ENCODE measurements around the gene TEX54.
A peak's percentile ranks its signal among the peaks of the same experiment; 100 is the strongest.
"Not testable (repeated sequence)": the region's sequence is repeated elsewhere in the genome, so short reads cannot be mapped to it uniquely, and the experiment has no call there.

Gene TEX54

DNA sequence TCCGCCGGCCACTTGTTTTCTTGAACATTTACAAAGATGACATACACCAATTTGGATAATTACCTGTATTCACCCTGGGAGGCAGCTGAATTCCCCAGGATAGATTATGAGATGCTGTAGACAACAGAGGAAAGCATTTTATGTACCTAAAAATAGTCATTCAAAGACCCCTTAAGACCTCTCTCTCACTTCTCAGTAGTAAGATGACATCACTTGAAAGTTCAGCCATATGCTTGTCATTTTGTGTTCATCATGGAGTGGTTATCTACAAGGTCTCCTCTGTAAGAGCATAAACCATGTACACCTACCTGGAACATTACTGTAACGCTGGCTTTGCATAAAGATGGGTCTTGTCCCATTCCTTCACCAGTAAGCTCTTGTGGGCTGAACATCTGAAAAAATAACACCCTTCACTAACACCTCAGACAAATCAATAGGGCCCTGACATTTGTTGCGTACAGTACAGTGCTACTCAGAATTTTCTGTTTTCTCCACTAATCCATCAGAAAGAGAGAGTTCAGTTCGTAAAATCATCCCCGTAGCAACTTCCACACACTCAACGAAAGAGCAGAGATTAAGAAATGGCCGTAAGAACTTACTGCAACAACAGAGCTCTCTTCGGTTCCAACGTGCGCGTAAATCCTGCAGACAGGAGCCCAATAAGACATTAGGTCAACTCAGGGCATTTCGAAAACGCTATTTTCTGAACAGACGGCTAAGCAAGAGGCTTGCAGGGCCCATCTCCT lies 22.4 kb upstream of the TEX54 start:
- no peak for DNase-seq

- no peak for DNase-seq
These were observed 21.6 kb upstream of the TEX54 start for GRCh38 chr11:62854013-62854824.

DNA sequence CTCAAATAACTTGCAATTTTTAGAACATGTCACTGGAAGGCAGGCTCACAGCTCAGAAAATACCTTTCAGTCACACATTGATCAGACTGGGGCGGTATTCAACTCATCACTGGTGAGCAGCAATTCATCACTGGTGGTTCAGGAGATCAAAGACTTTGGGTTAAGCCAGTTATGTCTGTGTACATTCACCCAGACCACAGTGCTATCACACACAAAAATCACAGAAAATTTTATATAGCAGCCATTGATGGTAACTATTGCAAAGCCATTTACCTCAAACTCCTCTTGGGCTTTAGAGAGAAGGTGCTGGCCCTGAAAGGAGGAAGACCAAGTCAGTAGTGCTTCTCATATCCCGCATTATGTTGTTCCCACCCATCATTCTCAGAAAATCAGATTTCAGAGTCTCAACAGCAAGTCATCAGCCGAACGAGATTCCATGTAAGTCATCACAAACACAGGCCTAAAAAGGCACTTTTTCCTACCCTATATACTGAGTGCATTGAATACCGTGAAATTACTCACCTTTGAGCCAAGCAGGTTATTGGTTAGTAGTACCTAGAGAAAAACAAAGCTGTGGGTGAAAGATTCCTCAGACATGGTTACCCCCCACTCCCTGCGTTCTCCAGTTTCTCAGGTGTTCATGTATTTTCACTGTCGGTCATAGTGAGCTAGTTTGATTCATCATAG lies 20.8 kb upstream of the TEX54 start:
- no peak for DNase-seq

DNA sequence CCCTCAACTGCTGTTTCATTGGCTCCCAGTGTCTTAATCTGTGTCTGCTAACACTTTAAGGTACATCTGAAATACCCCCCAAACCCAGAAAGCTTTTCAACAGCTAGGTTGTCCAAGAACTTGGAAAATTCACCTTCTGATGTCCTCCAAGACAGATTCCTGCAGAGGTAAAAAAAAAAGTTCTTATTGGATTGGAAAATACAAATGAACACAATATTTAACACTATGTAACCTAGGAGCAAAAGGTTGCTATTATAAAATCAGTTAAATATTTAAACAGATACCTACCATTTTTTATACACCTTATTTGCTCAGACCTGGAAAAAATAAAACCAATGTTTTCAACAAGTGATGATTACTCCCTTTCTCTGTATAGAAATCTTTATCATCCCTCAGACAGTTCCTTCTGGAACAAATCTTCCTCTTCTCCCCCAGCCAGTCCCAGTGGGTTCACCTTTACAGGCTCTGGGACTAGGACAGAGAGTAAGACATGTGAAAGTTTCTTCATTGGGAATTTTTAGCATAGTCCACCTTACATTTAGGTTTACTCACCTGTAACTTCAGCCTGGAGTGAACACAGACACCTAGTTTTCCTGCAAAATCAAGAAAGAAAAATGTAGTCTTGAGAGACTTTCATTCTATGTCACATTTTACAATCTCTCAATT lies 20.0 kb upstream of the TEX54 start:
- no peak for DNase-seq

- no peak for DNase-seq
These were observed 19.3 kb upstream of the TEX54 start for GRCh38 chr11:62851807-62852522.

GRCh38 chr11:62850911-62851806 lies 18.5 kb upstream of the TEX54 start:
- no peak for DNase-seq

DNA sequence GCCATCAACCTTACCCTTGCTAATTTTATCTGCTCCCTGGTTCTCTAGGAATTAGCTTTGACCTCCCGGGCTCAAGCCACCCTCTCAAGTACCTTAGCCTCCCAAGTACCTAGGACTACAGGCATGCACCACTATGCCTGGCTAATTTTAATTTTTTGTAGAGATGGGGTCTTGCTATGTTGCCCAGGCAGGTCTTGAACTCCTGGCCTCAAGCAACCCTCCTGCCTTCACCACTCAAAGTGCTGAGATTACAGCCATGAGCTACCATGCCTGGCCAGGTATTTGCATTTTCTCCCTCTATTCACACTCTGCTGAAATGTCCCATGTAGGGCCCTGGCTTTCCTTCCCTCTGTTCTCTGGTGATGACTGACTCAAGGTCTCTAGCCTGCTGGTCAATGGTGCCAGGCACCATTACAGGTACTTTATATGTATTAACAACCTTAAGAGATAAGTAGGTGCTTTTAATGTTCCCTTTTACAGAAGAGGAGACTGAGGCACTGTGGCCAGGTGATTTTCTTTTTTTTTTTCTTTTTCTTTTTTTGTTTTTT lies 15.2 kb upstream of the TEX54 start:
- no peak for DNase-seq

GRCh38 chr11:62846177-62846576 lies 13.5 kb upstream of the TEX54 start:
- no peak for DNase-seq

- no peak for DNase-seq
These were observed 11.5 kb upstream of the TEX54 start for GRCh38 chr11:62844154-62844553.

DNA sequence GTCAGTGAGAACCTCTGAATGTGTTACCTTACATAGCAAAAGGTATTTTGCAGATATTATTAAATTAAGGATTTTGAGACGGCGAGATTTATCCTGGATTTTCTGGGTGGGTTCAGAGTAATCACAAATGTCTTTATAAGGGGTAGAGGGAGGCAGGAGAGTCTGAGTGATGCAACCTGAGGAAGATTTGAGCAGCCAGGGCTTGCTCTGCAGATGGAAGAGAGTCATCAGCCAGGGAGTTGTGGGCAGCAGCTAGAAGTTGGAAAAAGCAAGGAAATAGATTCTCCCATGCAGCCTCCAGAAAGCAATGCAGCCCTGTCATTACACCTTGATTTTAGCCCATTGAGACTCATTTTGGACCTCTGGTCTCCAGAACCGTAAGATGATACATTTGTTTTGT lies 10.8 kb upstream of the TEX54 start:
- no peak for DNase-seq

GRCh38 chr11:62842891-62843290 lies 10.2 kb upstream of the TEX54 start:
- not testable (repeated sequence) for DNase-seq

- DNase-seq = no peak
These were observed 9.6 kb upstream of the TEX54 start for GRCh38 chr11:62842171-62842741.

GRCh38 chr11:62841361-62842170 lies 8.9 kb upstream of the TEX54 start:
- peak; percentile 94 for DNase-seq

DNA sequence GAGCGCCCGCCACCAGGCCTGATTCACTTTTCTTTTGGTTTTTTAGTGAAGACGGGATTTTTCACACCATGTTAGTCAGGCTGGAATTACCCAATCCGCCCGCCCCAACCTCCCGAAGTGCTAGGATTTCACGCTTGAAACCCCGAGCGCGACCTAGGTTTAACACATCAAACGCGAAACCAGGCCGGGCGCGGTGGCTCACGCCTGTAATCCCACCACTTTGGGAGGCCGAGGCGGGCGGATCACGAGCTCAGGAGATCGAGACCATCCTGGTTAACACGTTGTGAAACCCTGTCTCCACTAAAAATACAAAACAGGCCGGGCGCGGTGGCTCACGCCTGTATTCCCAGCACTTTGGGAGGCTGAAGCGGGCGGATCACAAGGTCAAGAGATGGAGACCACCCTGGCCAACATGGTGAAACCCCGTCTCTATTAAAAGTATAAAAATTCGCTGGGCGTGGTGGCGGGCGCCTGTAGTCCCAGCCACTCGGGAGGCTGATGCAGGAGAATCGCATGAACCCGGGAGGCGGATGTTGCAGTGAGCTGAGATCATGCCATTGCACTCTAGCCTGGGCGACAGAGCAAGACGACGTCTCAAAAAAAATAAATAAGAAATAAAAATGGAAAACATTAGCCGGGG lies 8.2 kb upstream of the TEX54 start:
- peak; percentile 33 for DNase-seq

GRCh38 chr11:62839050-62839945 lies 6.7 kb upstream of the TEX54 start, which contains the start of gene WDR74:
WDR74 (minus strand) TSS chr11:62839590; CDS start chr11:62839570, 20 bp downstream.
- DNase-seq = peak; percentile 87

GRCh38 chr11:62835336-62835735 lies 2.7 kb upstream of the TEX54 start:
- DNase-seq = no peak

GRCh38 chr11:62831520-62832335 lies 913 bp downstream of the TEX54 start, which contains the start of gene STX5:
STX5 (minus strand) TSS chr11:62832051; CDS start chr11:62831243, 808 bp downstream.
- peak; percentile 99 for DNase-seq
